GM10248 (cell line): Measurements from ENCODE around the gene CROCC2.

Source experiments
- CTCF ChIA-PET: fragments of 300-600 bp; sonication (Branson Sonifier 250); formaldehyde crosslinking; extraction: SDS; loops from one replicate; lab custom pipeline; 2021; ENCODE audit warnings: antibody characterized with exemption; lab: Yijun Ruan, JAX
- POLR2A ChIA-PET: fragments of 350-650 bp; sonication (Branson Sonifier 250); formaldehyde crosslinking; extraction: SDS; loops from one replicate; lab custom pipeline; 2020; ENCODE audit warnings: antibody characterized with exemption; lab: Yijun Ruan, JAX
- DNase-seq: peaks from one replicate; pipeline ENCODE4 v3.0.0; 2012; ENCODE audit errors: extremely low spot score
- TF ChIP-seq, protein P1 (sequence below): IDR thresholded peaks from 2 replicates; pipeline ENCODE4 v1.5.1; 2012; ENCODE audit warnings: mild to moderate bottlenecking, low read depth; ENCODE audit errors: extremely low read depth, missing control alignments, control extremely low read depth

Gene CROCC2

DNA sequence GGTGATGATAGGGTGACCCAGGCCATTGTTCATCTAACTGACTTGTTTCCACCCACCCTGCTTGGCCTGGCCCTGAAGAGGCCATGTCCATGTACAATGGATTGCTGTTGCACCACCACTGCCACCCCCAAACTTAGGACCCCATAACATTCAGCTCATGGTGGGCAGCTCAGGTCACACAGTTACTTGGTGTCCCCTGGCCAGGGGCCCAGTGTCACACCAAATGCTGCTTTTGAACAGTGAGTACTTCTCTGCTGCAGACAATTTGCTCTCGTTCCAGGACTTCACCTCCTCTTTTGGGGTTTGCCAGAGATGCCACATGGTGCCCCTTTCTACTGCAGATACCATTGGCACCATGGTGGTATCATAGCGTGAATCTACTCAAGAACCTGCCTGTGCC is 21.9 kb upstream of the CROCC2 start:
- ChIA-PET CTCF (no interaction called here), POLR2A (no interaction called here)
- no peak for DNase-seq
- TF ChIP-seq, protein P1, sequence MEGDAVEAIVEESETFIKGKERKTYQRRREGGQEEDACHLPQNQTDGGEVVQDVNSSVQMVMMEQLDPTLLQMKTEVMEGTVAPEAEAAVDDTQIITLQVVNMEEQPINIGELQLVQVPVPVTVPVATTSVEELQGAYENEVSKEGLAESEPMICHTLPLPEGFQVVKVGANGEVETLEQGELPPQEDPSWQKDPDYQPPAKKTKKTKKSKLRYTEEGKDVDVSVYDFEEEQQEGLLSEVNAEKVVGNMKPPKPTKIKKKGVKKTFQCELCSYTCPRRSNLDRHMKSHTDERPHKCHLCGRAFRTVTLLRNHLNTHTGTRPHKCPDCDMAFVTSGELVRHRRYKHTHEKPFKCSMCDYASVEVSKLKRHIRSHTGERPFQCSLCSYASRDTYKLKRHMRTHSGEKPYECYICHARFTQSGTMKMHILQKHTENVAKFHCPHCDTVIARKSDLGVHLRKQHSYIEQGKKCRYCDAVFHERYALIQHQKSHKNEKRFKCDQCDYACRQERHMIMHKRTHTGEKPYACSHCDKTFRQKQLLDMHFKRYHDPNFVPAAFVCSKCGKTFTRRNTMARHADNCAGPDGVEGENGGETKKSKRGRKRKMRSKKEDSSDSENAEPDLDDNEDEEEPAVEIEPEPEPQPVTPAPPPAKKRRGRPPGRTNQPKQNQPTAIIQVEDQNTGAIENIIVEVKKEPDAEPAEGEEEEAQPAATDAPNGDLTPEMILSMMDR = no peak

DNA sequence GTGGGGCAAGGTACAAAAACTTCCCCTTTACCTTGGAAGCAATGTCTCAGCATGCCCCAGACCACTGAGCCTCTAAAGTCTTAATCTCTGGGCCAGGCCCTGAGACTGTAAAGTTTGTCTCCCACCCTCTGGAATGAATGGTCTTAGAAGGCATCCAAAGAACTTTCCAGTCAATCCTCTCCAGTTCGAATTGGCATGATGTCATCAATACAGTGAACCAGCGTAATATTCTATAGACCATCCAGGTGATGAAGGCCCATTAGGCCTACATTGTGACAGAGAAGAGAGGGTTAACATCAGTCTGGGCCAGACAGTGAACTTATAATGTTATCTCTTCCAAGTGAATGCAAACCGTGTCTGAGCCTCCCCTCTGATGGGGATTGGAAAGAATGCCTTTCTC is 21.4 kb upstream of the CROCC2 start:
- ChIA-PET POLR2A (no interaction called here), CTCF (no interaction called here)
- TF ChIP-seq, protein P1 = no peak
- no peak for DNase-seq

DNA sequence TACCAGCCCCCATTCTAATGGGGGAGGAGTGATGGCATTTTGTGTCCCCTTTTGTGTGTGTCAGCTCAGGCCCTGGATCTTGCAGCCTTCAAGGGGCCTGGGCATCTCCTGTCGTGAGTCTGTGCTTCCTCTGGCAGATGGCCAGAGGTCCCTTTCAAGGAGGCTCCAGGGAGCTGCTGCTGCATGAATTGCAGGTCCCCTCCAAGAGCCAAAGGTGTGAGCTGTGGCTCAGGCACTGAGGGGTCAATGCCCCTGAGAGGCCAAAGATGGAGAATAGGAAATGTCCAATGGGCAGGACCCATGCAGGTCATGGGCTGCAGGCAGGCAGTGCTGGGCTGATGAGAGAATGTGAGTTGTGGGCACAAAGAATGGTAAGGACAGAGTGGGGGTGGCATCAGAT is 20.6 kb upstream of the CROCC2 start:
- POLR2A ChIA-PET = no interaction called here
- DNase-seq = no peak
- TF ChIP-seq, protein P1 = no peak
- CTCF ChIA-PET = no interaction called here

DNA sequence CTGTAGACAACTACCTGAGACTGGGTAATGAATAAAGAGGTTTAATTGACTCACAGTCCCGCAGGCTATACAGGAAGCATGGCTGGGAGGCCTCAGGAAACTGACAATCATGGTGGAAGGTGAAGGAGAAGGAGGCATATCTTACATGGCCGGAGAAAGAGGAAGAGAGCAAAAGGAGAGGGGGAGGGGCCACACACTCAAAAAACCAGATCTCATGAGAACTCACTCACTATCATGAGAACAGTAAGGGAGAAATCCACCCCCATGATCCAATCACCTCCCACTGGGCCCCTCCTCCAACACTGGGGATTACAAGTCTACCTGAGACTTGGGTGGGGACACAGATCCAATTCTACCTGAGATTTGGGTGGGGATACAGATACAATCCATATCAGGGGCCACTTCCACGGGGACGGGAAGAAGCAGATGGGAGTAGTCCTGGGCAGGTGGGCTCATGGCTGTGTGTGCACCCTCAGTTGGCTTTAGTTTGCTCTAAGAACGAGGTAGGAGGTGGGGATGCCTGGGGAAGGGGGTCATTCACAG is 20.0 kb upstream of the CROCC2 start:
- no peak for DNase-seq
- POLR2A ChIA-PET = no interaction called here
- CTCF ChIA-PET = no interaction called here
- TF ChIP-seq, protein P1 = no peak

DNA sequence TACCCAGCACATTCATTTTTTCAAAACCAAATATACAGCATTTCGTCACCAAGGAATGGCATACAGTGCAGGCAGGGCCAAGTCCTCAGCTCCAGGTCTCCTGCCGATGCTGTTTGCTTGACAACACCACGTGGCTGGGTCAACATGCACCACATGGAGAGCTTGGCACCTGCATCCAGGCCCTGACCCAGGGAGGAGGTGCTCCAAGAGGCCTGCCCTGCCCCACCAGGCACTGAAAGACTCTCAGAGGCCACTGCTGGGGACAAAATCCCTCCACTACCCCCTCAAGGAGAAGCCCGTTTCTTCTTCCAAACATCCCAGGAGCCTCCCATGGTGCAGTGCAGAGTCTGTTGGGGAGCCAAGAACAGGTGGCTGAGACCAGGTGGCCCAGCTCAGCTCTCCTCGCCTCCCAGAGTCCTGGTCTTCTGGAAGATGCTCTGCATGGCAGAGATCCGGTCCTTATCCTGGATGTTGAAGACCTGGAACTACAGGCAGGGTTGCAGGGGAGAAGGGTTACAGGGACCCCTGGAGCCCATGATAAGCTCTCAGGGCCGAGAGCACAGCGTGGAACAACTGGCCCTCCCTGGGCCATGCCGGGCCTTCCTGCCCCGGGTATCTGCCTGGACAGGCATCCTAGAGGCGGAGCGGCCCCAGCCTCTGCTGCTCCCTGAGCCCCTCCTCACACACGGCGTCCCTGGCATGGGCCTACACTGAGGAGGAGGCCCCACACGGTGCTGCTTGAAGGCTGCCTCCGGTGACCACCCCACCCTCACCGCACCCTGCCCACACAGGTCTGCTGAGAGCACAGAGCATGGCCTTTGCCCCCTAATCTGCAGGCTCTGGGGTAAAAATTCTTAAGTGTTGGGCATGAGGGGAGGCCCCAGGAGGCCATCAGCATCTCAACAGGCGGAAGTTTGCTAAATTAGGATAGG is 19.2 kb upstream of the CROCC2 start:
- TF ChIP-seq, protein P1 = no peak
- ChIA-PET CTCF (no interaction called here), POLR2A (no interaction called here)
- DNase-seq = no peak

DNA sequence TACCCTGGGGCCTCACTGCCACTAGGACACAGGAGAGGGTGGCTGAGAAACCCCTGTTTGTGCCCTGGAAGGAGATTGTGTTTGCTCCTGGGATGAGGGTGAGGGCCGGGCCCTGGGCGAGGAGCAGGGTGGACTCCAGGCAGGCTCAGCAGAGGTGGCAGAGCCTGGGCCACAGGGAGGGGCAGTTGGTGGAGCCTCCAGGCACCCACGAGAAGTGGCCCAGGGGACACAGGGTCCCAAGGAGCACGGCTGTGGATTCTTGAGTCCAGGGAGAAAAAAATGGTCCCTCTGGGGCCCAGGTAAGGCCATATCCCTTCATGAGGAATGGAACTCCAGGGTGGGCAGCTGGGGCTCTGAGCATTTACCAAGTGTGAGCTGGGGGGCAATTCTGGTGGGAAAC is 18.5 kb upstream of the CROCC2 start:
- CTCF ChIA-PET = no interaction called here
- no peak for DNase-seq
- POLR2A ChIA-PET = no interaction called here
- TF ChIP-seq, protein P1 = no peak
